Tibial nerve (tissue), 3 donors: ENCODE measurements around the gene GGA2.

Source experiments
- CTCF ChIP-seq, 5 experiments: fragments of 200-600 bp in 3 of 5; fragments of 450-650 bp in 2 of 5; sonication (generic) in 3 of 5; IDR thresholded peaks; one replicate each; pipeline ENCODE4 v1.5.1; 2016 to 2019; ENCODE audit warnings: antibody characterized with exemption in 5 of 5, mild to moderate bottlenecking in 3 of 5, moderate library complexity in 2 of 5
- POLR2A ChIP-seq, 2 donors: fragments of 450-650 bp; IDR thresholded peaks; one replicate each; pipeline ENCODE4 v1.6.1; 2017; ENCODE audit warnings: antibody characterized with exemption in 2 of 2, mild to moderate bottlenecking in 2 of 2, moderate library complexity in 2 of 2

DNA sequence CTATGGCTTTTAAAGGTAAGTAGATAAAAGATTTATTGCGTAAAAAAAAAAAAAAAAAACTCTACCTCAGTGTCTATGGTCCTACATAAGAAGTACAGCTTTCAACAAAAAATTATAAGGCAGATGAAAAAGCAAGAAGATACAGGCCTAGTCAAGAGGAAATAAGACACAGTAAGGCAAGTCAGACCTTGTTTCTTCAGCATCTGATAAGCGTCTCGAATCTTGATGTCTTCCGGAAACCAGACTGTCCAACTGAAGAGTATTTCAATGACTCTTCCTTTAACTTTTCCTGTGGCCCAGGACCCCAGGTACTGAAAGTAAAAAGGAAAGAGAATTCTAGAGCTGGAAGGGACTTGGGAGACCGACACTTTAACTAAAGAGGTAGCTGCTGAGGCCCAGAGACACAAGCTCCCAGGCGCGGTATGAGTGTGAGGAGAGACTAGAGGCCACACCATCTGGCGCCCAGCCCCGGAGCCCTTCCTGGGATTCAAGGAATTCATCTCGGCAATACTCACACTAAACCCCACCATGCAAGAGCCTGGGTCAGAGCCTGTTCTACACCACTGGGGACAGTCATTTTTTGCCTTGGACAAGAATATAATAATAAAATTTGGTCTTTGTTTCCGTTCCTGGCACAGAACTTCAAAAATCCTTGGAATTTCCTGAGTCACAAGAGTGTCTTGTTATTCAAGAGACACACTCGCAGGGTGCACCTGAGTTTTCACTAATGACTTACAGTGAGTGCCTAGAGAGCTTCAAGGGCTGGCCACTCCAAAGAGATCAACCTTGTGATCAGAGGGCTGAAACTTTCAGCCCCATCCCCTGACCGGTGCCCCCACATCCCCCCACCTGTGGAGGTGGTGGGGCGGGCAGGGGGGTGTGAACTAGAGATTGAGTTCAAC, 18.6 kb downstream of the GGA2 start:
- TF ChIP-seq POLR2A (IDR thresholded peaks at IDR 0.05) (no peak), CTCF (IDR thresholded peaks at IDR 0.05) (no peak)
